Renal cortical epithelial cell (primary cell): Measurements from ENCODE around the gene RGS14. TPM values are rescaled to one million over a fixed set of nuclear protein-coding genes. Genes with fewer than 3 reads are reported as not detected.
A peak's percentile ranks its signal among the peaks of the same experiment; 100 is the strongest.
"Not testable (repeated sequence)": the region's sequence is repeated elsewhere in the genome, so short reads cannot be mapped to it uniquely, and the experiment has no call there.

Source experiments
- DNase-seq: peaks from one replicate; pipeline ENCODE4 v3.0.0-alpha.2; 2011; ENCODE audit warnings: low read depth
- total RNA-seq: library from RNA; depleted of rRNA; stranded (reverse); fragments of >200 nt; gene quantifications from 2 replicates; pipeline ENCODE4 v1.2.3, GENCODE V29; 2014

RGS14 gene
- total RNA-seq, 1 donor from 2014 or later = 11.1 TPM

DNA sequence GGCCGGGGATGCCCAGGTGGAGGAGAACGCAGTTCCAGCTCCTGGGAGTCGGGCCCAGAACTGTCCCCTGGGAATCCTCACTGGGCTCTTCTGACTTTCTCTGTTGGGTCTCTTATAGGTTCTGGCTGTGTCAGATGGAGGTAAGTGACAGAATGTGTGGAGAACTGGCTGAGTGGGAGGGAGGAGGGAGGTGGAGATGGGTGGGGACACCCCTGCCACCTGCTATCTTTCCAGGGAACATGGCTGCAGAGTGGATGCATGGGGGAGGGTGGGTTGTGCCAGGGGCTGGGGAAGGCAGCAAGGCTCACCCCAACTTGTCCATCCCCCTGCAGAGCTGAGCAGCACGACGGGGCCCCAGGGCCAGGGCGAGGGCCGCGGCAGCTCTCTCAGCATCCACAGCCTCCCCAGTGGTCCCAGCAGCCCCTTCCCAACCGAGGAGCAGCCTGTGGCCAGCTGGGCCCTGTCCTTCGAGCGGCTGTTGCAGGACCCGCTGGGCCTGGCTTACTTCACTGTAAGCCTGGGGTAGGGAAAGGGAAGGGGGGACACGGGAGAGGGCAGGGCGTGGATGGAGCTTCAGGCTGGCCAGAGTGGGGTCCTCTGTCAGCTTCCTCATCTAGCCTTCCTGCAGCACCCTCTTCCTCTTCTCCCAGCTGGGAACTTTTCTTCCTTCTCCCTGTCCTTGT is 8.3 kb downstream of the RGS14 start:
- no peak for DNase-seq

- peak; percentile 74 for DNase-seq
These were observed 9.0 kb downstream of the RGS14 start for GRCh38 chr5:177366528-177367322.

DNA sequence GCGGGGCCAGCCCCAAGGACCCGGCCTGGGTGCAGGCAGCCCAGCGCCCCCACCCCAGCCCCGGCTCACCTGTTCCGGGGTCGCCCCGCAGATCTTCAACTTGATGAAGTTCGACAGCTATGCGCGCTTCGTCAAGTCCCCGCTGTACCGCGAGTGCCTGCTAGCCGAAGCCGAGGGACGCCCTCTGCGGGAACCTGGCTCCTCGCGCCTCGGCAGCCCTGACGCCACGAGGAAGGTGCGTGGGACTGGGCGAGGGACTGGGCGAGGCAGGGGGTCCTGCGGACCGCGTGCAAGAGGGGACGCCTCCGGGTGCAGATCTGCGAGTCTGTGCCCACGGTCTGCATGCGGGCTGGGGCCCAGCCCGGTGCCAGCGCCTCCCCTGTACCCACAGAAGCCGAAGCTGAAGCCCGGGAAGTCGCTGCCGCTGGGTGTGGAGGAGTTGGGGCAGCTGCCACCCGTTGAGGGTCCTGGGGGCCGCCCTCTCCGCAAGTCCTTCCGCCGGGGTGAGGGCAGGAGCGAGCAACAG is 9.7 kb downstream of the RGS14 start:
- no peak for DNase-seq

DNA sequence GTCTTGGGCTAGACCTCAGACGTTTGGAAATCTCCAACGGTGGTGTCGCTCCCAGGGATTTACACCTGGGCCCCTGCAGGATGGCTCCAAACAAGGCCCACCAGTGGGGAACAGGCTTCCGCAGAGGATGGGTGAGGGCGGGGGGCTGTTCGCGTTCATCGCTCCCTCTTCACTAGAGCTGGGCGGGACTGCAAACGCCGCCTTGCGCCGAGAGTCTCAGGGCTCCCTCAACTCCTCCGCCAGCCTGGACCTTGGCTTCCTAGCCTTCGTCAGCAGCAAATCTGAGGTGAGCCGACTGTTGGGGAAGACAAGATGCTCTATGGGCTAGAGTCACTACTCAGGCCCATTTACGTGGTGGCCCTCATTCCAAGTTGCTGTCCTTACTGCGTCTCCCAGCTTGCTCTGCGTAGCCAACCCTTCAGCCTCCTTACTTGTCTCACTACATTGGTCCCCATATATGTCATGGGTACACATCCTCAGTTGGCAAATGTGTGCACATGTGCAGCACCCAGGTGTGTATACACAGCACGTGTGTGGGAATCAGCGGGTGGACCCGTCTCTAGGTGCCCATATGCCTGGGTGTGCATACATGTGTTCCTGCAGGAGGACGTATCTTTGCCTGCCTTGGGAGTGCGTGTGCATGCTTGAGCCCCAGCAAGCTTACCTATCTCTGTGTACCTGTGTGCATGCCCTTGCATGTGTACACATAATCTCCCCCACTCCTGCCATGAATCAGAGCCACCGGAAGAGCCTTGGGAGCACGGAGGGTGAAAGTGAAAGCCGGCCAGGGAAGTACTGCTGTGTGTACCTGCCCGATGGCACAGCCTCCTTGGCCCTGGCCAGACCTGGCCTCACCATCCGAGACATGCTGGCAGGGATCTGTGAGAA is 10.5 kb downstream of the RGS14 start:
- no peak for DNase-seq

- DNase-seq = no peak
These were observed 11.3 kb downstream of the RGS14 start for GRCh38 chr5:177368869-177369644.

GRCh38 chr5:177369645-177370440 is 12.1 kb downstream of the RGS14 start:
- DNase-seq = no peak

- peak; percentile 91 for DNase-seq
These were observed 12.9 kb downstream of the RGS14 start for GRCh38 chr5:177370488-177371119.

DNA sequence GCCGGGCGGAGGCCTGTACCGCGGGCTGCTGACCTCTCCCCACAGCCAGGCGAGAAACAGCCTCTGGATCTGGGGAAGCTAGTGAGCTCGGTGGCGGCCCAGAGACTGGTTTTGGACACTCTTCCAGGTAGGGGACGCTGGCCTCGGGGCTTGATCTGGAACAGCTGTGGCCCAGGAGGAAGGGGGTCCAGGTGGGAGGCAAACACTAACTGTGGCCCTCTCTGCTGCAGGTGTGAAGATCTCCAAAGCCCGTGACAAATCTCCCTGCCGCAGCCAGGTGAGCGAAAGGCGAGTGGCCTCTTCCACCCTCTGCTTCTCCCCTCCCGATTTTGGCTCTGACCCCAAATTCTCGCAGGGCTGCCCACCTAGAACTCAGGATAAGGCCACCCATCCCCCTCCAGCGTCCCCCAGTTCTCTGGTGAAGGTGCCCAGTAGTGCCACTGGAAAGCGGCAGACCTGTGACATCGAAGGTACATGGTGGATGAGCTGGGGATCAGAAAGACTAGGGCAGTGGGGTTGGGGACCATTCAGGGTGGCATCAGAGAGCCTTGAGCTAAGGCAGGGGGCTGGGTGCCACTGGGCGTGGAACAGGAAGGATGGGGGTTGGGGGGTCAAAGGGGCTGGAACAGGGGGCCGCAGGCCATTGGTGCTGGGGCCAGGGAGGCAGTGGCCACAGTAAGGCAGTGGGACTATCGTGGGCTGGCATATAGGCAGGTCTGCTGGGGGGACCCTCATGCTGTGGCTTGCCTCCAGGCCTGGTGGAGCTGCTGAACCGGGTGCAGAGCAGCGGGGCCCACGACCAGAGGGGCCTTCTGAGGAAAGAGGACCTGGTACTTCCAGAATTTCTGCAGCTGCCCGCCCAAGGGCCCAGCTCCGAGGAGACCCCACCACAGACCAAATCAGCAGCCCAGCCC is 13.7 kb downstream of the RGS14 start:
- DNase-seq = no peak

GRCh38 chr5:177372034-177372896 is 14.5 kb downstream of the RGS14 start:
- DNase-seq = no peak

DNA sequence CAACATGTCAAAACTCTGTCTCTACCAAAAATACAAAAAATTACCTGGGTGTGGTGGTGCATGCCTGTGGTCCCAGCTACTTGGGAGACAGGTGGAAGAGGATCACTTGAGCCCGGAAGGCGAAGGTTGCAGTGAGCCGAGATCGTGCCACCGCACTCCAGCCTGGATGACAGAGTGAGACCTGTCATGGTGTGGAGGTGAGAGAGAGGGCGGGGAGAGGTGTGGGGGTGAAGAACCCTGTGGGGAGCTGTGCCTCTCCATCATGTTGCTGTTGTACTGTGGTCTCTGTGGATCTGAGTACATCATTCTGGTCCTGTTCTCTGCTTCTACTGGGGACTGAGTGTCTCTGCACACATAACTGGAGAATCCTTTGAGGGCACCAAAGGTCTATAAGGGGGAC is 15.2 kb downstream of the RGS14 start:
- no peak for DNase-seq

DNA sequence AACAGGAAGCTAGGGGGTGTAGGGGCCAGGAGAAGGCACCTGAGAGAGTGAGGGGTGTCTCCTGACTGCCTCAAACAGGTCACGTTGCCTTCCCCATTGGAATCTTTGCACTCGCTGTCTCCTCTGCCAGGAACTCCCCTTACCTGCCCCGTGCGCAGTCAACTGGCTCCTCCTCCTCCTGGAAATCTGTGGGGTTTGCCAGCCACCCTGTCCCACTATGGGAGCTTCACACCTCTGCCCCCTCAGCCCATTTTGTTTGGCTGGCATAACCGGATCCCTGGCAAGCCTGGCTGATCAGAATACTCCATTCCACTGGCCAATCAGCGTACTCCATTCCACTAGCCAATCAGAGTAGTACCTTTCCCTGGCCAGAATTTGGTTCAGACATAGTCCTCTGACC is 16.1 kb downstream of the RGS14 start:
- no peak for DNase-seq

- DNase-seq = no peak
These were observed 16.5 kb downstream of the RGS14 start for GRCh38 chr5:177374211-177374610.

DNA sequence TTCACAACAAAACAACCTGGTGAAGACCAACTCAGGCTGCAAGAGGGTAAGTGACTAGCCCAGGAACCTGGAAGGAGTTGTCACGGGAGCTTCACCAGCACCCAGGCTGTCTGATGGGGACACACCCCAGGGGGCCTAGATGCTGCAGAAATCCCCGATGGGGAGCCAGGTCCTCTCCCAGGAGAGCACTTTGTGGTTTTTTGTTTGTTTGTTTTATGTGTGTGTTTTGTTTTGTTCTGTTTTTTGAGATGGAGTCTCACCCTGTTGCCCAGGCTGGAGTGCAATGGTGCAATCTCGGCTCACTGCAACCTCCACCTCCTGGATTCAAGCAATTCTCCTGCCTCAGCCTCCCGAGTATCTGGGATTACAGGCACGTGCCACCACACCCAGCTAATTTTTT is 17.8 kb downstream of the RGS14 start:
- DNase-seq = not testable (repeated sequence)

DNA sequence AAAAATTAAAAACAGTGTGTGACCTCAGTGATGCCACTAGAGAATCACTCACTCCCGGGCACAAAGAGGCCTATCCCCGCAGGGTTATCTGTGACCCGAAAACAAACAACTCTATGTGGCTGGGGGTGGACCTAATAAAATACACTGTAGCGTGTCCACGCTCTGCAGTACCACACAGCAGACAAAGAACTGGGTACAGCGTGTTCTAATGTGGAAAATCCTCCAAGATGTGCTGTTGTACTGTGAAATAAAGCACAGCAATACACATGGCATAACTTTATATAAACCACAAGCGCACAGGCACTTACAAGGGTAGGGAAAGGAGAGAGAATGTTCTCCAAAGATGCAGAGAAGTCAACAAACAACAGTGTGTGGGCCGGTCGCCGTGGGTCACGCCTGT is 18.4 kb downstream of the RGS14 start:
- DNase-seq = peak; percentile 42

DNA sequence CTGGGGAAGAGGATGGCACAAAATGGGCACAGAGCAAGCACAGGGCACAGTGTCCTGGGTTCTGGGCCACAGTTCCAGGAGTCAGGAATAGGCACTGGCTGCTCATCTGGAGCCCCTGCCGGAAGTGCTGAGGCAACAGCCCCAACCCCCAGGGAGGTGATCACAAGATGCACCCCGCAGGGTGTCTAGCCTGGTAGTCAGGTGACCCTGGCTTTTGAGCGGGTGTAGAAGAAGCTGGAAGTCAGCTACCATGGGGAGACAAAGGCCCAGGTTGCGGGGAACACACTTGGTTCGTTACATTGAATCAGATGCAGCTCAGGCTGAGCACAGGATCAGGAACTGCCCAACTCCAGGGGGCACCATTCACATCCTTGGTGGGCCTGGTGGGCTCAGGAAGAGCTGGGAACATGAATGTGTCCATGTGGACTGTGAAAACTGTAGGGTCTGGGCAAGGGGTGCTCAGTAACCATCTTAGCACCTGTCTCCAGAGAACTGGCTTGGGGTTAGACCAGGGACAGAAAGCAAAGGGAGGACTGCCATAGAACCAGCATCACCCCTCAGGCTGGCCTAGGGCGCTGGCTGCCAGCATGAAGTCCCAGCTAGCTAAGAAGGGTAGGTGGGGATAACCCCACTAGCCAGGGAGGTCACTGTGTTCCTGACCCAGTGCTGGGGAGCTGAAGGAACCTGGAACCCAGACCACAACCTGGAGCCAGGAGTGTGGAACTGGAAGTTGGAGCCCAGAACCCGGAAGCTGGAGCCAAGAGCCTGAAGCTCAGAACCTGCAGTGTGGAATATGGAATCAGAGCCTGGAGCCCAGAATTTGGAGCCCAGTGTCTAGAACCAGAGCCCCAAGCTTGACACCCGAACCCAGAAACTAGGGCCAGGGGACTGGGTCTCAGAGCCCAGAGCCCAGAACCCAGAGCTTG is 20.4 kb downstream of the RGS14 start:
- DNase-seq = no peak
